K562 (cell line): ENCODE data around the gene PTPRO. TPM values are rescaled to one million over a fixed set of nuclear protein-coding genes. Genes with fewer than 3 reads are reported as not detected.

Experiments used
- ATAC-seq: fragments of 200-7000 bp; cut with Tn5 transposase; 3 replicates; pipeline ENCODE4 v1.9.1; 2020; ENCODE audit warnings: moderate library complexity
- BruUV-seq: library from RNA; stranded (reverse); fragments of 400-500 nt; replicated peaks from 2 replicates; lab custom pipeline; 2021; lab: Mats Ljungman, UMichigan
- CTCF ChIA-PET: fragments of 300-600 bp; formaldehyde crosslinking; extraction: SDS; loops from one replicate; lab custom pipeline; 2021; ENCODE audit warnings: low intra/inter-chr PET ratio; lab: Yijun Ruan, JAX
- POLR2A ChIA-PET: fragments of 300-600, 350-650 bp; sonication (Branson Sonifier 250); formaldehyde crosslinking; extraction: SDS; loops from one replicate; lab custom pipeline; 2021; ENCODE audit warnings: antibody characterized with exemption, inconsistent platforms; lab: Yijun Ruan, JAX
- DNase-seq, 4 experiments: peaks; one replicate each; pipeline versions ENCODE4 v3.0.0 to v3.0.0-alpha.2; 2011 to 2018; ENCODE audit warnings: low spot score in 3 of 4, mixed read lengths in 3 of 4; ENCODE audit errors: extremely low read depth in 1 of 4
- FAIRE-seq: peaks from 2 replicates; lab custom pipeline; 2011; peaks lifted over from hg19 to GRCh38; lab: Jason Lieb, UNC
- H2AFZ ChIP-seq: 2 replicates; pipeline ENCODE4 v1.6.0; 2011; ENCODE audit warnings: low read depth, low read length, control low read depth, inconsistent platforms
- H3K27ac ChIP-seq: fragments of 200-600 bp; 3 replicates; pipeline ENCODE4 v1.8.0; 2011; ENCODE audit warnings: low read depth, mild to moderate bottlenecking, control low read depth, inconsistent platforms, low read length, moderate library complexity, mixed read lengths; ENCODE audit errors: extremely low read depth
- H3K27me3 ChIP-seq, 2 experiments: fragments of 300-600 bp in 1 of 2; 2 replicates in 1 of 2; 3 replicates in 1 of 2; pipeline versions ENCODE4 v1.6.0 to v1.8.0; 2011; ENCODE audit warnings: inconsistent platforms in 2 of 2, low read length in 2 of 2, mild to moderate bottlenecking in 1 of 2, mixed read lengths in 1 of 2, moderate library complexity in 1 of 2; ENCODE audit not compliant: control insufficient read depth in 2 of 2, insufficient read depth in 2 of 2
- H3K36me3 ChIP-seq: fragments of 300-600 bp; 3 replicates; pipeline ENCODE4 v1.8.0; 2011; ENCODE audit warnings: mild to moderate bottlenecking, low read length, inconsistent platforms; ENCODE audit not compliant: control insufficient read depth, insufficient read depth
- H3K4me1 ChIP-seq, 2 experiments: fragments of 200-600 bp in 1 of 2; replicated peaks in 1 of 2; 2 replicates in 1 of 2; 3 replicates in 1 of 2; pipeline versions ENCODE4 v1.5.1 to v1.8.0; 2011; ENCODE audit warnings: inconsistent platforms in 2 of 2, low read length in 2 of 2, mild to moderate bottlenecking in 1 of 2, mixed read lengths in 1 of 2, moderate library complexity in 1 of 2; ENCODE audit not compliant: control insufficient read depth in 2 of 2, insufficient read depth in 2 of 2
- H3K4me2 ChIP-seq: 2 replicates; pipeline ENCODE4 v1.6.1; 2011; ENCODE audit warnings: low read length, control low read depth, inconsistent platforms, mixed read lengths; ENCODE audit not compliant: insufficient read depth
- H3K4me3 ChIP-seq: fragments of 200-600 bp; sonication (generic), shearing (Covaris generic); 2 replicates; pipeline ENCODE4 v1.5.1; 2016; ENCODE audit warnings: control low read depth, inconsistent platforms
- H3K79me2 ChIP-seq: fragments of 200-600 bp; 3 replicates; pipeline ENCODE4 v1.8.0; 2011; ENCODE audit warnings: low read length, inconsistent platforms; ENCODE audit not compliant: control insufficient read depth, insufficient read depth
- H3K9ac ChIP-seq, 2 experiments: 2 replicates each; pipeline versions ENCODE4 v1.6.0 to v1.6.1; 2011; ENCODE audit warnings: low read depth in 2 of 2, low read length in 2 of 2, control low read depth in 1 of 2, inconsistent platforms in 1 of 2, mild to moderate bottlenecking in 1 of 2, mixed read lengths in 1 of 2; ENCODE audit not compliant: insufficient read depth in 1 of 2
- H3K9me1 ChIP-seq: one replicate; pipeline ENCODE4 v1.6.0; 2011; ENCODE audit warnings: inconsistent platforms, mild to moderate bottlenecking, low read length, moderate library complexity; ENCODE audit not compliant: control insufficient read depth, insufficient read depth
- H3K9me3 ChIP-seq: replicated peaks from 2 replicates; pipeline ENCODE4 v1.5.1; 2011; ENCODE audit warnings: low read depth, low read length, inconsistent platforms; ENCODE audit not compliant: control insufficient read depth, insufficient read depth
- H4K20me1 ChIP-seq: replicated peaks from 2 replicates; pipeline ENCODE4 v1.6.1; 2011; ENCODE audit warnings: low read length, inconsistent platforms, mixed read lengths; ENCODE audit not compliant: control insufficient read depth, insufficient read depth
- E2F4 ChIP-seq: sonication (generic); formaldehyde crosslinking; IDR thresholded peaks from 2 replicates; pipeline ENCODE4 v1.8.0; 2022; ENCODE audit warnings: mild to moderate bottlenecking, low read depth, missing genetic modification reagents
- FOXA3 ChIP-seq, 2 experiments: fragments of 450-650 bp in 1 of 2; sonication (generic) in 1 of 2; formaldehyde crosslinking; IDR thresholded peaks in 1 of 2; conservative IDR thresholded peaks in 1 of 2; 2 replicates each; pipeline versions ENCODE4 v1.4.0 to v1.8.0; 2020 to 2022; ENCODE audit warnings: mild to moderate bottlenecking in 2 of 2, missing genetic modification reagents in 1 of 2
- HNRNPL ChIP-seq: fragments of 200-400 bp; formaldehyde crosslinking; IDR thresholded peaks from 2 replicates; pipeline ENCODE4 v1.6.1; 2017; ENCODE audit warnings: low read depth, mild to moderate bottlenecking, low read length
- RAD21 ChIP-seq, 2 experiments: fragments of 250-450 bp in 1 of 2; fragments of 450-650 bp in 1 of 2; sonication (Bioruptor Pico) in 1 of 2; formaldehyde crosslinking in 1 of 2; IDR thresholded peaks in 1 of 2; conservative IDR thresholded peaks in 1 of 2; 2 replicates each; pipeline versions ENCODE4 v1.4.0 to v1.8.0; 2020 to 2022; ENCODE audit warnings: mild to moderate bottlenecking in 2 of 2, moderate library complexity in 1 of 2
- WGBS: fragments of 100-300 bp; shearing (Covaris generic); methylation state at CpG from one replicate; pipeline ENCODE4 v1.1.6; 2016; ENCODE audit warnings: low coverage, mixed read lengths; ENCODE audit not compliant: insufficient coverage; ENCODE audit errors: missing lambda C conversion rate; 5-methylcytosine and 5-hydroxymethylcytosine counted together
- in situ Hi-C: fragments of 300-500 bp; cut with MboI; formaldehyde crosslinking; loops from 4 replicates; pipeline ENCODE4 v1.15.0; 2018; ENCODE audit warnings: inconsistent platforms, mixed read lengths
- intact Hi-C: fragments of 100-400 bp; cut with micrococcal nuclease; formaldehyde crosslinking; loops from 2 replicates; pipeline ENCODE4 v1.14.2; 2022
- polyA plus RNA-seq, 8 experiments: library from polyadenylated mRNA; depleted of rRNA in 4 of 8; stranded (reverse) in 5 of 8; unstranded in 3 of 8; fragments of >200 nt; fragmentation: Nextera tagmentation in 2 of 8; fragmentation: Illumina TruSeq in 1 of 8; extraction: Ambion mirVana in 2 of 8; extraction: Trizol in 1 of 8; gene quantifications; 2 replicates each; pipeline versions ENCODE4 v1.2.1 to v1.2.3, GENCODE V29; 2011 to 2014; ENCODE audit warnings: inconsistent platforms in 1 of 8, missing spikeins in 1 of 8
- total RNA-seq, 7 experiments: library from RNA; depleted of rRNA in 6 of 7; stranded (reverse); fragments of >200 nt in 6 of 7; fragmentation: Illumina TruSeq in 2 of 7; extraction: Trizol in 2 of 7; gene quantifications; 2 replicates each; pipeline versions ENCODE4 v1.2.1 to v1.2.3, GENCODE V29; 2011 to 2021; ENCODE audit warnings: low replicate concordance in 1 of 7
- TF ChIP-seq, protein P1 (sequence below), 3 experiments: fragments of 200-800 bp in 1 of 3; sonication (Bioruptor generic) in 1 of 3; sonication (generic) in 1 of 3; formaldehyde crosslinking in 1 of 3; IDR thresholded peaks; 2 replicates each; pipeline versions ENCODE4 v1.6.1 to v1.8.0; 2016 to 2022; ENCODE audit warnings: mild to moderate bottlenecking in 2 of 3, missing compliant biosample characterization in 2 of 3, missing genetic modification characterization in 2 of 3, missing genetic modification reagents in 1 of 3
- TF ChIP-seq, protein P2 (sequence below), 2 experiments: fragments of 450-650 bp; formaldehyde crosslinking in 1 of 2; IDR thresholded peaks; 2 replicates each; pipeline versions ENCODE4 v1.4.0 to v1.6.1; 2014 to 2020; ENCODE audit warnings: mild to moderate bottlenecking in 2 of 2, borderline replicate concordance in 1 of 2, low read depth in 1 of 2

Gene PTPRO
- total and polyA plus RNA-seq, 9 of the 15 experiments (the other 6 are each of a cell fraction or from before 2014, with no cell fraction given), result 0.22 TPM; not detected in 8

DNA sequence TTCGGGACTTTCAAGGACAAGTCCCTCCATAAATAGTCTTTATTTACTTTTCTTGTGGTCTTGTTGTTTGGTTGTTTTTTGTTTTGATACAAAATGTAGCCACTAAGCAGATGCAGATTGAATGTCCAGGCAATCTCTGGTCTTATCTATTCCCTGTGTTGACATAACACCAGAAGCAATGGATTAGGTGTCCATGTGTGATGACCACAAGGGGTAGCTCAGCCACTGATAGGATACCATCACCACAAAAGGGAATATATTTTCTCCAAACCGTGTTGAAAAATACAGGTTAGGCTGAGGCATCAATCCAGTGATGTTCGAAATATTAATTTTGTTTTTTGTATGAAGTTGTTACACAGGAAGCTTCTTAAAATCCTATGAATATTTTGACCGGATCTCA lies 270.6 kb downstream of the PTPRO start:
- H2AFZ ChIP-seq, result no peak overlapping the region
- H3K27me3 ChIP-seq, result no peaks in the 10 kb centered on the region
- intact Hi-C loops, result no loop called here
- CTCF ChIA-PET, result no interaction called here
- no peaks in the 10 kb centered on the region for H3K9me3 ChIP-seq
- DNase-seq, result no peak
- in situ Hi-C loops, result no loop called here
- TF ChIP-seq RAD21 (CRISPR knock-in tag; conservative IDR thresholded peaks at IDR 0.05 in 1 of 2, IDR thresholded peaks at IDR 0.05 in 1 of 2) (peak in 1 of 2 experiments; percentile 37; a peak in 2 of 4 replicates), FOXA3 (CRISPR knock-in tag; conservative IDR thresholded peaks at IDR 0.05 in 1 of 2, IDR thresholded peaks at IDR 0.05 in 1 of 2) (0 out of 4 replicates have a peak, but pooled peaks of 1 of the 2 experiments have one; percentile 26), HNRNPL (no peak), E2F4 (no peak)
- TF ChIP-seq, protein P1, sequence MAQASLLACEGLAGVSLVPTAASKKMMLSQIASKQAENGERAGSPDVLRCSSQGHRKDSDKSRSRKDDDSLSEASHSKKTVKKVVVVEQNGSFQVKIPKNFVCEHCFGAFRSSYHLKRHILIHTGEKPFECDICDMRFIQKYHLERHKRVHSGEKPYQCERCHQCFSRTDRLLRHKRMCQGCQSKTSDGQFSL (CRISPR knock-in tag; IDR thresholded peaks at IDR 0.05), result no peak
- TF ChIP-seq, protein P1 (tag; IDR thresholded peaks at IDR 0.05), result no peak
- TF ChIP-seq, protein P2, sequence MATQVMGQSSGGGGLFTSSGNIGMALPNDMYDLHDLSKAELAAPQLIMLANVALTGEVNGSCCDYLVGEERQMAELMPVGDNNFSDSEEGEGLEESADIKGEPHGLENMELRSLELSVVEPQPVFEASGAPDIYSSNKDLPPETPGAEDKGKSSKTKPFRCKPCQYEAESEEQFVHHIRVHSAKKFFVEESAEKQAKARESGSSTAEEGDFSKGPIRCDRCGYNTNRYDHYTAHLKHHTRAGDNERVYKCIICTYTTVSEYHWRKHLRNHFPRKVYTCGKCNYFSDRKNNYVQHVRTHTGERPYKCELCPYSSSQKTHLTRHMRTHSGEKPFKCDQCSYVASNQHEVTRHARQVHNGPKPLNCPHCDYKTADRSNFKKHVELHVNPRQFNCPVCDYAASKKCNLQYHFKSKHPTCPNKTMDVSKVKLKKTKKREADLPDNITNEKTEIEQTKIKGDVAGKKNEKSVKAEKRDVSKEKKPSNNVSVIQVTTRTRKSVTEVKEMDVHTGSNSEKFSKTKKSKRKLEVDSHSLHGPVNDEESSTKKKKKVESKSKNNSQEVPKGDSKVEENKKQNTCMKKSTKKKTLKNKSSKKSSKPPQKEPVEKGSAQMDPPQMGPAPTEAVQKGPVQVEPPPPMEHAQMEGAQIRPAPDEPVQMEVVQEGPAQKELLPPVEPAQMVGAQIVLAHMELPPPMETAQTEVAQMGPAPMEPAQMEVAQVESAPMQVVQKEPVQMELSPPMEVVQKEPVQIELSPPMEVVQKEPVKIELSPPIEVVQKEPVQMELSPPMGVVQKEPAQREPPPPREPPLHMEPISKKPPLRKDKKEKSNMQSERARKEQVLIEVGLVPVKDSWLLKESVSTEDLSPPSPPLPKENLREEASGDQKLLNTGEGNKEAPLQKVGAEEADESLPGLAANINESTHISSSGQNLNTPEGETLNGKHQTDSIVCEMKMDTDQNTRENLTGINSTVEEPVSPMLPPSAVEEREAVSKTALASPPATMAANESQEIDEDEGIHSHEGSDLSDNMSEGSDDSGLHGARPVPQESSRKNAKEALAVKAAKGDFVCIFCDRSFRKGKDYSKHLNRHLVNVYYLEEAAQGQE (IDR thresholded peaks at IDR 0.05; ENCODE audit: borderline replicate concordance), result no peak
- TF ChIP-seq, protein P2 (CRISPR knock-in tag; IDR thresholded peaks at IDR 0.05; ENCODE audit: low read depth), result no peak
- TF ChIP-seq, all 486 proteins: peak for 2
- Histone ChIP-seq H3K4me1 (no peaks in the 10 kb centered on the region; a peak in 1 of 5 replicates), H3K36me3 (no peaks in the 10 kb centered on the region), H3K4me2 (no peak overlapping the region), H3K9ac (no peak overlapping the region), H3K27ac (no peak overlapping the region), H3K9me1 (no peaks in the 10 kb centered on the region), H3K4me3 (no peak overlapping the region), H4K20me1 (no peaks in the 10 kb centered on the region), H3K79me2 (no peaks in the 10 kb centered on the region)
- 0% methylated on average over 4 of the region's 4 CpGs for WGBS
- POLR2A ChIA-PET, result no interaction called here
- FAIRE-seq (no peak), ATAC-seq (no peak)
- BruUV-seq, result no TSS peak
